ENCODE results near the gene SCAMP2.

Gene SCAMP2

DNA sequence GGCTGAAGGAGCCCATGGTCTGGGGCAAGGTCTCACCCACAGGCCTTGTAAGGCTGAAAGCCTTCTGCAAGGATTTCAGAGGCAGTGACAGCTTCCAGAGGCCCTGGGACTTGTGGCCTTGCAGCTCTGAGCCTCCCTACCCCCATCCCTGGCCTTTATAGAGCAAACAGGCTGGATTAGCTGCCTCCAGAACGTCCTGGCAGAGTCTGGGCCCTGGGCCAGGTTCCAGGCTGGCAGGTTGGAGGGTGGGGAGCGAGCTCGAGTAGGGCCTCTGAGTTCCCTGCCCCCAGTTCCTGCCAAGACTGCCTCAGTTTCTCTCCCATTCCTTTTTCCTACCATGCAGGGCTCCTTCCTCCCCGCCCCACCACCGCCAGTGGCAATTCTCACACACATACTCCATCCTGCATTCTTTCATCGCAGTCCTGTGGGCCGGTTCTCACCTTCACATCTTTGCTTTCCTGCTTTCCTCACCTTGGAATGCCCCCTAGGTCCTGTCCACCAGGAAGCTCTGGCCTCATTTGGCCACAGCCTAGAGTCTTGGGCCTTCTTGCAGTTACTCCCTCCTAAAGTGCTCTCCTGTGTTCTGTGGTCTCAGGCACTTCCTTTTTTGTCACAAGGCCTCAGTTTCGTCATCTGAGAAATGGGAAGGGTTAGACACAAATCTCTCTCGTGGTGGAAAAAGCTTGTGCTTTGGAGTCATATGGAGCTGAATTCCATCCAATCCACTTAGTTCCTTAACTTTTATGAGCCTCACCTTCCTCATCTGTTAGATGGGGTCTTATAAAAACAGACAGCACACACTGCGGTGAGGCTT is 57.8 kb downstream of the SCAMP2 start:
- no peak for DNase-seq

DNA sequence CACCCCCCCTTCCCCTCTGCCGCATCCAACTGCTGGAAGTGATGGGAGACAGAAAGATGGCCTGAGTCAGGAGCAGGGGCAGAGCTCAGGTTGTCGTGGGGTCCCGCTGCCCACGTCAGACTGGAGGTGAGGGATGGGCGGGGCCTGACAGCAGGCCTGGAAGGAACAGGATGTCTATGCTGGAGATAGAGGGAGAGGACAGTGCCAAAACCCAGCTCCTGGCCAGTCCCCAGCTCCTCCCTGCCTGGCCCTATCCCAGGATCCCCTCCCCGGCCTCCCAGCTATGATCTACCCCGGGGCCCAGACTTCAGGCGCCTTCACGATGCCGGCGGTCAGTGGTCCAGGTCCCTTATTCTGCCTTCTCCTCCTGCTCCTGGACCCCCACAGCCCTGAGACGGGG is 60.6 kb downstream of the SCAMP2 start, which contains the start of gene LMAN1L:
Gene LMAN1L, plus strand, starts transcription at position 303 of the 400 bp plus-strand sequence. Its CDS starts 20 bp downstream, at position 323.
- DNase-seq = no peak

DNA sequence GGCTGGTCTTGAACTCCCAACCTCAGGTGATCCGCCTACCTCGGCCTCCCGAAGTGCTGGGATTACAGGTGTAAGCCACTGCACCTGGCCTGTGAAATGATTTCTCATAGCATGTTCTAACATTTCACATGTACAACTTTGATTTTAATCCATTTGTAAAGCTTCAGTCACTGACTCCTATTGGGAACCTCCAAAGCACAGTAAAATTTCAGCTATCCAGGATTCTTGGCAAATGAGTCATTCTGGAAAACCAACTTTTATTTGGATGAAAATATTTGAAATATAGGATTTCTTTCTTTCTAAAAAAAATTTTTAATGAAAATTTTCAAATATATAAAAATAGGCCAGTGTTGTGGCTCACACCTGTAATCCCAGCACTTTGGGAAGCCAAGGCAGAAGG is 63.2 kb downstream of the SCAMP2 start:
- DNase-seq = no peak

DNA sequence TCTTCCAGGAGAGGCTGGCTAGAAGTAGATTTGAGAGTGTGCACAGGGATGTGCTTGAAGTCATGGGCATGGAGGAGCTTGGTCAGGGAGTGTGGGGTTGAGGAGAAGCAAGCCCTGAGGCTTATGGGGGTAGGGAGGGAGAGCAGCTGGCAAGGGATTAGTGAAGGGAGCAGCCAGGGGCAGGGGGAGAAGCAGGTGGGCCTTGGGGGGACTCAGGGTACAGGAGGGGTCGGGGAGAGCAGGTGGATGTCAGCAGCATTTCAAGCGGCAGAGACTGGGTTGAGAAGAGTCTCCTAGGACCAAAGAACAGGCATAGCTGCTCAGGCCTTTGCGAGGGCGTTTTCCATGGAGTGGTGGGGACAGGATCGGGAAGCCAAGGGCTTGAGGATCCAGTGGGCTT is 63.9 kb downstream of the SCAMP2 start:
- DNase-seq = no peak

DNA sequence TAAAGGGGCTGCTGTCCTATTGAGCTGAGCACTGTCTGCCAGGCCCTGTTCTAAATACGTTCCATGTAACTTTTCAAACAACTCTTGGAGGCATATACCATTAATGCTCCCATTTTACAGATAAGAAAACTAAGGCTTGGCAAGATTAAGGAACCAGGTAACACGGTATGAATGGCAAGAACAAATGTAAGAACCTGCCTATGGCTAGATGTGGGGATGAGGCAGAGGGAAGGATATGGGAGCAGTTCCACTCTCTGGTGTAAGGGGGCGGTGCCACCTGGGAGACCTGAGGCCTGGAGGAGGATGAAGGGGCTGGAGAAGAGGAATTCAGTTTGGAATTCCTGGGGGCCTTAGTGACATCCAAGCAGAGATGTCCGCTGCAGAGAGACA is 64.3 kb downstream of the SCAMP2 start:
- no peak for DNase-seq

DNA sequence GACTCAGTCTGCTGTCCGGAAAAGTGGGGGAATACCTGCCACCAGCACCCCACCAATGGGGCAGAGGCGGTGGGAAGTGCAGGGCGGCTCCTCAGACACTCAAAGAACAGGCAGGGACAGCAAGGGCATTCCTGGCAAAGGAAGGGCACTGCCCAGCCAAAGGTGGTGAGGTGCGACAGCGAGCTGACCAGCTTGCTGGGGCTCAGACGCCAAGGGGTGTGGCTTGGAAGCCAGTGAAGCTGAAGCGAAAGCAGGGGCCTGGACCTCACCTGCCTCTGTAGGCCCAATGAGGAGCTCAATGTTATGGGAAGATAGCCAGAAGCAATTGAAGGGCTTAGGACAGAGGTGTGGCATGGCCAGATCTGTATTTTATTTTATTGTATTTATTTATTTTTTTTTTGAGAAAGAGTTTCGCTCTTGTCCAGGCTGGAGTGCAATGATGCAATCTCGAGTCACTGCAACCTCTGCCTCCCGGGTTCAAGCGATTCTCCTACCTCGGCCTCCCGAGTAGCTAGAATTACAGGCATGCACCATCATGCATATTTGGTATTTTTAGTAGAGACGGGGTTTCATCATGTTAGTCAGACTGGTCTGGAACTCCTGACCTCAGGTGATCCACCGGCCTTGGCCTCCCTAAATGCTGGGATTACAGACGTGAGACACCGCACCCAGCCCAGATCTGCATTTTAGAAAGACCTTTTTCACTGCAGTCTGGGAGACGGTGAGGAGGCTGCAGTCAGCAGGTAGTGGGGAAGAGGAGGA is 64.9 kb downstream of the SCAMP2 start:
- DNase-seq = no peak

DNA sequence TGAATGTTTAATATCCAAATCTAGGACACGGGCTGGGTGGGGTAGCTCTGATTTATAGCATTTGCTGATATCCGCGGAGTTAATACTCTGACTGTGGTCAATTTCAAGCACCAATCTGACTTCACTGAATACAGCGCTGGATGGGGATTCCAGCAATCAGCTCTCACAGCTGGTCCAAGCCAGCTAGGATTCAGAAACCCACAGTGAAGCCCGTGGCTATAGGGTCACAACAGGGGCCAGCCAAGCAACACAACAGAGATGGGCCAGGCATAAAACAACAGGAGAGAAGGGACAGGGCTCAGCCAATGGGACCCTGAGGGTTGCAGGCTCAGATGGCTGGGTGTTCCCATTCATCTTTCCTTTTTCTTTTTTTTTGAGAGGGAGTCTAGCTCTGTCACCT is 65.9 kb downstream of the SCAMP2 start:
- no peak for DNase-seq

DNA sequence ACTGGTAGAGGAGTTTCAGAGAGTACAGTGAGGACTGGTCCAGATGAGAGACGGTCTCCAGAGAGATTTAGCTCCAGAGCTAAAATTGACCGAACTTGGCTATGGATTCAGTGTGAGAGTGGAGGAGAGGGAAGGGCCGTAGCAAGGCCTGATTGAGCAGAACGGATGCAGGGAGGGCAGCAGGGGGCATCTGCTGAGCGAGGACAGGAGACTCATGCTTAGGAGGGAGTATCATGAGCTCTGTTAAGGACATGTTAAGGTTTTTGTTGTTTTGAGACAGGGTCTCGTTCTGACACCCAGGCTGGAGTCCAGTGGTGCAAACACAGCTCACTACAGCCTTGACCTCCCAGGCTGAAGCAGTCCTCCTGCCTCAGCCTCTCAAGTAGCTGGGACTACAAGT is 68.2 kb downstream of the SCAMP2 start:
- no peak for DNase-seq

DNA sequence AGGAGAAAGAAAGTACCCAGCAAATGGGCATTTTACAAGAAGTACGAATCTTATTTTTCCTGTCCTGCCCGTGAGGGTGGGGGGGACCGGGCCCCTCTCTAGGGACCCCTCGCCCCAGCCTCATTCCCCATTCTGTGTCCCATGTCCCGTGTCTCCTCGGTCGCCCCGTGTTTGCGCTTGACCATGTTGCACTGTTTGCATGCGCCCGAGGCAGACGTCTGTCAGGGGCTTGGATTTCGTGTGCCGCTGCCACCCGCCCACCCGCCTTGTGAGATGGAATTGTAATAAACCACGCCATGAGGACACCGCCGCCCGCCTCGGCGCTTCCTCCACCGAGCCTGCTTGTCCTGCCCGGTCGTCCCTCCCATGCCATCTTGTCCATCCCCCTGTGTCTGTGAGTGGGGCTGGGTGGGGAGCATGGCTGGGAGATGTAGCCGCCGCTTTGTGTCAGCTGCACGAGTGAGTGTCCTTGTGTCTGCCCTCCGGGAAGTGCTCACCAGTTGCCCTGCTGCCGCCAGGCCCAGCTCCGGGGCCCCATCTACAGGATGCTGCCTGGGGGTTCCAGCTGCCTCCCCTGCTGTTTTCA is 70.2 kb downstream of the SCAMP2 start:
- no peak for DNase-seq

DNA sequence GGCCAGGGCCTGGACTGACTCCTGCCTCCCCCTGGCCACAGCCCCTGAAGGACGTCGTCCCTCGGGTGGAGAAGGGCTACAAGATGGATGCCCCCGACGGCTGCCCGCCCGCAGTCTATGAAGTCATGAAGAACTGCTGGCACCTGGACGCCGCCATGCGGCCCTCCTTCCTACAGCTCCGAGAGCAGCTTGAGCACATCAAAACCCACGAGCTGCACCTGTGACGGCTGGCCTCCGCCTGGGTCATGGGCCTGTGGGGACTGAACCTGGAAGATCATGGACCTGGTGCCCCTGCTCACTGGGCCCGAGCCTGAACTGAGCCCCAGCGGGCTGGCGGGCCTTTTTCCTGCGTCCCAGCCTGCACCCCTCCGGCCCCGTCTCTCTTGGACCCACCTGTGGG is 70.9 kb downstream of the SCAMP2 start:
- DNase-seq = no peak

DNA sequence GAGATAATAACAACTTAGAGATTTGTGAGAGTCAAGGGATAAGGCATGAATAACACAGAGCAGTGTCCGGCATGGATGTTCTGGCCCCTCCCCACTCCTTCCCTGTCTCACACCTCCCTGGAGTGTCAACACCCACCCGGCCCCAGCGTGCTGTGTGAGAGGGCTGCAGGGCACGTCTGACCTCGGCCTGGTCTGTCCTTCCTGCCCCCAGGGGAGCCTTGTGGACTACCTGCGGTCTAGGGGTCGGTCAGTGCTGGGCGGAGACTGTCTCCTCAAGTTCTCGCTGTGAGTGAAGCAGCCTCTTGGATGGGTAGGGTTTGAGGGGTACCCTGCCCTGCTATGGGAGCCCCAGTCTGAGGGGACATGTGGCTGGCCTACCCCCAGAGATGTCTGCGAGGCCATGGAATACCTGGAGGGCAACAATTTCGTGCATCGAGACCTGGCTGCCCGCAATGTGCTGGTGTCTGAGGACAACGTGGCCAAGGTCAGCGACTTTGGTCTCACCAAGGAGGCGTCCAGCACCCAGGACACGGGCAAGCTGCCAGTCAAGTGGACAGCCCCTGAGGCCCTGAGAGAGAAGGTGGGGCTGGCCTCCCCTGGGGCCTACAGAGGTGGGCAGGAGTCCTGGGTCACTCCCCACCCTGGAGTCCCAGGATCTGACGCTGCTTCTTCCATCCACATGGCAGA is 71.7 kb downstream of the SCAMP2 start:
- no peak for DNase-seq

DNA sequence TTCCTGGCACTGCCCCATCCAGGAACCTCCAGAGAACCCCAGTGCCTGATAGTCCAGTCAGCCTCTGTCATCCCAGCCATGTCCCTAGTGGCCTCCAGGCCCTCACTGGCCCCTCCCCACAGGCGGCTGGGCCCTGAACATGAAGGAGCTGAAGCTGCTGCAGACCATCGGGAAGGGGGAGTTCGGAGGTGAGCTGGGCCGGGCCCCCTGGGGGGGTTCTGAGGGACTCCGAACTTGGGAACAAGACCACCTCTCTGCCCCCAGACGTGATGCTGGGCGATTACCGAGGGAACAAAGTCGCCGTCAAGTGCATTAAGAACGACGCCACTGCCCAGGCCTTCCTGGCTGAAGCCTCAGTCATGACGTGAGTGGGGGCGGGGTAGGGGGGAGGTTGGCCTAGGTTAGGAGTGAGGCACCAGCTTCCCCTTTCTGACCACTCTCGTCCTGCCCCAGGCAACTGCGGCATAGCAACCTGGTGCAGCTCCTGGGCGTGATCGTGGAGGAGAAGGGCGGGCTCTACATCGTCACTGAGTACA is 72.5 kb downstream of the SCAMP2 start:
- DNase-seq = no peak

DNA sequence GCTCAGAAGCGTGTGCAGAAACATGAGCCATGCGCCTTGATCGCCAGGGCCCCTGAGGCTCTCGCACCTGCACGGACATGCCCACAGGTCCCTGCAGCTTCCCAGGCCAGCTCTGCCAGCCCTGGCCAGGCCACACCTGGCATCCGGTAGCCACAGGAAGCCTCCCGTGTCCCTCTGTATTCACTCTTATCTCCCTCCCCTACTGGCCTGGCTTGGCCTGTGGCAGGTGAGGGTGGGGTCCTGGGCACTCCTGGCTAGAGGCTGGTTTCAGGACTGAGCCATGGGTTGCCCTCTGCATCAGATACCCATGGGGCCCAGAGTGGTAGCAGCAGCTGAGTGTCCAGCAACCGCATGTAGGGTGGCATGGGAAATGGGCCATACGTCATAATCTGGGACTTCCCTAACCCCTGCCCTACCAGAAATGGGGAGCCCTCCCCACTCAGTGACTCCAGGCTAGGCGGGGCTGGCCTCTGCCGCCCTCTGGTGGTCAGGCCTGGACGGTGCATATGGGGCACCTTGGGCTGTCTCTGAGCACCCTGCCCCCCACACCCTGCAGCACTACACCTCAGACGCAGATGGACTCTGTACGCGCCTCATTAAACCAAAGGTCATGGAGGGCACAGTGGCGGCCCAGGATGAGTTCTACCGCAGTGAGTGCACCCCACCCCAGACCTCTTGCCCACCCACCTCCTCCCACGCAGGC is 73.2 kb downstream of the SCAMP2 start:
- peak; percentile 90 to 93 for DNase-seq

DNA sequence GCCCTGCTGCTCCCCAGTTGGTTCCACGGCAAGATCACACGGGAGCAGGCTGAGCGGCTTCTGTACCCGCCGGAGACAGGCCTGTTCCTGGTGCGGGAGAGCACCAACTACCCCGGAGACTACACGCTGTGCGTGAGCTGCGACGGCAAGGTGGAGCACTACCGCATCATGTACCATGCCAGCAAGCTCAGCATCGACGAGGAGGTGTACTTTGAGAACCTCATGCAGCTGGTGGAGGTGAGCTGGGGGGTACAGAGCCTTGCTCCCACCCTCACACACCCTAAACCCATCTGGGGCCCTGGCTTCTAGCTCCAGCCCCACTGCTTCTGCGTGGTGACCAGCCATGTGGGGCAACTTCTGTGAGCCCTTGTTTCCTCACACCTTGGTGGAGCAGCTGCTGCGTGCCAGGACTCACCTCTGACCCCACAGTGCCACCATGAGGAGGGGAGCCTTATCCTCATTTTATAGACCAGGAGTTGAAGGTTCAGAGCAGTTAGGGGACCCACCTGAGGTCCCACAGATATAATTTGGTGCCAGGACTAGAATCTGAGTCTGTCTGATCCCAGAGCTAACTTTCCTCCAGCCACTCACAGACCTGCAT is 73.8 kb downstream of the SCAMP2 start:
- DNase-seq = peak in 1 of 2 donors; percentile 49

DNA sequence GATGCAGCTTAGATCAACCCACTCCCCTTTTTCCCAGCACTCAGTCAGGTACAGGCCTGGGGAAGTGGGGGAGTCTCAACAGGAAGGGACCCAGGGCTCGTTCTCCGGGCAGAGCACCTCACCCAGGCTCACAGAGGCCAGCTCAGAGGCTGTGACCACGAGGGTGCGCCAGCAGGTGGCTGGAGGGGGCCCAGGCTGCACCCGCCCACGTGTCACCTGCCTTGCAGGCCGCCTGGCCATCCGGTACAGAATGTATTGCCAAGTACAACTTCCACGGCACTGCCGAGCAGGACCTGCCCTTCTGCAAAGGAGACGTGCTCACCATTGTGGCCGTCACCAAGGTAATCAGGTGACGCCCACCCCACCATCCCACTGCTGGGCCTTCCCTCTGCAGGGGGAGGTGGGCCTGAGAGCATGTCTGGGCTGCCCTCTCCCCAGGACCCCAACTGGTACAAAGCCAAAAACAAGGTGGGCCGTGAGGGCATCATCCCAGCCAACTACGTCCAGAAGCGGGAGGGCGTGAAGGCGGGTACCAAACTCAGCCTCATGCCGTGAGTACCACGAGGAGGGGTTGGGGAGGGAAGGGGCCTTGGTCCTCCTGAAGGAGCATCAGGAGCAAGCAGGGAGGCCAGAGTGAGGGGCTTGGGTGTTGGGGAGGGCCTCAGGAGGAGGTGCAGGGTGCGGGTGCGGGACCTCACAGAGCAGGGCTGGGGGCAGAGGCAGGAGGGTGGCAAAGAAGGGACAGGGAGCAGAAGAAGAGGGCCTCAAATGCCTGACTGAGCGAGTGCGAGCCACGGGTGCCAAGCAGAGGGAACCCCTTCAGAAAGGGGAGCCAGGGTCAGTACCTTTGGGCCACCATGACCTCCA is 74.5 kb downstream of the SCAMP2 start:
- no peak for DNase-seq

DNA sequence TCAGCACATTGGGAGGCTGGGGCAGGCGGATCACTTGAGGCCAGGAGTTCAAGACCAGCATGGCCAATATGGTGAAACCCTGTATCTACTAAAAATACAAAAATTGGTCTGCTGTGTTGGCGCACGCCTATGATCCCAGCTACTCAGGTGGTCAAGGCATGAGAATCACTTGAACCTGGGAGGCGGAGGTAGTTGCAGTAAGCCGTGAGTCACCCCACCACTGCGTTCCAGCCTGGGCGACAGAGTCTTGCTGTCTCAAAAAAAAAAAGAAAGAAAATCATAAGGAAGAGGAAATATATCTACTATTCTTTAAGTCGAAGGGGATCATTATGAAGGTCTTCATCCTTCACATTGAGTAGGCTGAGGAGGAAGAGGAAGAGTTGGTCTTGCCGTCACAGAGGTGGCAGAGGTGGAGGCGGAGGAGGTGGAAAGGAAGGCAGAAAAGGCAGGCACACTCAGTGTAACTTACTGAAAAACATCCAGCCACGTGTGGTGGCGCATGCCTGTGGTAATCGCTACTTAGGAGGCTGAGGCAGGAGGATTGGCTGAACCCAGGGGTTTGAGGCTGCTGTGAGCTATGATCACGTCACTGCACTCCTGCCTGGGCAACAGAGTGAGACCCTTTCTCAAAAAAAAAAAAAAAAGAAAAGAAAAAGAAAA is 77.1 kb downstream of the SCAMP2 start:
- DNase-seq = no peak

DNA sequence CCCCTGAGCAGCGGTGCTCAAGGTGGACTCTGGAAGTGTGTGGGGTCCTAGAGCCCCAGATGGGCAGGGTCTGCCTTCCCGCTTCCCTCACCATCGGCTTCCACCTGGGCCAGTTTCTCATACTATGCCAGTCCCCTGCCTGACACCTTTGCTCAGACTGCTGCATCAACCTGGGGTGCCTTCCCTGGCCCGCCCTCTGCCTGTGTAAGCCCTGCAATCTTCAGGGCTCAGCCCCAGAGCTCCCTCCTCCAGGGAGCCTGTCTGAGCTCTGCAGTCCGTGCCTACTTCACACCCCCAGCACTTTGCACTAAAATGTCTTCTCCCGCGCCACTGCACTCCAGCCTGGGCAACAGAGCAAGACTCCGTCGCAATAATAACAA is 78.2 kb downstream of the SCAMP2 start:
- DNase-seq = no peak

DNA sequence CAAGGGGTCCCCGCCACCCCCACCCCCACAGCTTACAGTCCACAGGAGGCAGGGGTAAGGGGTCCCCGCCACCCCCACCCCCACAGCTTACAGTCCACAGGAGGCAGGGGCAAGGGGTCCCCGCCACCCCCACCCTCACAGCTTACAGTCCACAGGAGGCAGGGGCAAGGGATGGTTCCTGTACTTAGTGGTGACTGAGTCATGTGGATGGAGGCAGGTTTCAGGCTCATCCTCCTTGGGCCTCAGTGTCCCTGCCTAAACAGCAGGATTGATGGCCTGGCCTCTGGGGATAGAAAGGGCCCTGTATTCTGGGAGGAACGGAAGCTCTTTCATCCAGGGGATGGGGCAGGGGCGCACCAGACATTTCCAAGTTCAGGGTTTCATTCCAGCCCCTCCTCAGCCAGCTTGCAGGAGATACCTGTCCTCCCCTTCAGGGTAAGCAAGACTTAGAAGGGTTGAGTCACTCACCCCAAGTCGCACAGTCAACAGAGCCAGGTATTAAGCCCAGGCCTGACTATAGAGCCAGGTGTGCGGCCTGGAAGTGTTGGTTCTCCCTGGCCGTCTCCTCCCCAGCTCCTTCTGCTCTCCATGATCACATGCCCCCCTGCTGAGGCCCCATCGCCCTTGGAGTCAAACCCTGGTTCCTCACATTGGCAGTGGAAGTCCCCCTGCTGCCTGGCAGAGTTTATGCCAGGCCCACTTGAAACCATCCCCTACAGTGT is 78.8 kb downstream of the SCAMP2 start:
- DNase-seq = no peak
